Activated CD8-positive, alpha-beta memory T cell treated with anti-CD3 and anti-CD28 coated beads for 4 hours (primary cell): ENCODE data around the gene DNAAF1.
A peak's percentile ranks its signal among the peaks of the same experiment; 100 is the strongest.

ENCODE experiments used
- DNase-seq, 2 donors: peaks; one replicate each; pipeline ENCODE4 v3.0.0-alpha.2; 2020; ENCODE audit warnings: low read depth in 2 of 2

Gene DNAAF1

GRCh38 chr16:84161037-84161436 is 15.9 kb downstream of the DNAAF1 start:
- DNase-seq, result no peak

- DNase-seq, result no peak
Measured at GRCh38 chr16:84161801-84162200, 16.7 kb downstream of the DNAAF1 start.

DNA sequence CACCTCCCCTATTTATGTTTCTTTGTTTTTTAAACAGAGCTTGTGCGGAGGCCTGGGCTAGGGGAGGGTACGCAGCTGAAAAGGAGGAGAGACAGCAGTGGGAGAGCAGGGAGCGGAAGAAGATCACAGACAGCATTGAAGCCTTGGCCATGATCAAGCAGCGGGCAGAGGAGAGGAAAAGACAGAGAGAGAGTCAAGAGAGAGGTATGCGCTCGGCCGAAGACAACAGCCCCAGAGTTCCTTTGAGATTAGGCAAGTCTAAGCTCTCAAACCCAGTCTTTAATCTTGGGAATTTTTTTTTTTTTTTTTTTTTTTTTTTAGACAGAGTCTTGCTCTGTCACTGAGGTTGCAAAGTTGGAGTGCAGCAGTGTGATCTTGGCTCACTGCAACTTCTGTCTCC is 20.6 kb downstream of the DNAAF1 start:
- DNase-seq, result no peak

GRCh38 chr16:84166796-84167695 is 21.9 kb downstream of the DNAAF1 start:
- no peak for DNase-seq

DNA sequence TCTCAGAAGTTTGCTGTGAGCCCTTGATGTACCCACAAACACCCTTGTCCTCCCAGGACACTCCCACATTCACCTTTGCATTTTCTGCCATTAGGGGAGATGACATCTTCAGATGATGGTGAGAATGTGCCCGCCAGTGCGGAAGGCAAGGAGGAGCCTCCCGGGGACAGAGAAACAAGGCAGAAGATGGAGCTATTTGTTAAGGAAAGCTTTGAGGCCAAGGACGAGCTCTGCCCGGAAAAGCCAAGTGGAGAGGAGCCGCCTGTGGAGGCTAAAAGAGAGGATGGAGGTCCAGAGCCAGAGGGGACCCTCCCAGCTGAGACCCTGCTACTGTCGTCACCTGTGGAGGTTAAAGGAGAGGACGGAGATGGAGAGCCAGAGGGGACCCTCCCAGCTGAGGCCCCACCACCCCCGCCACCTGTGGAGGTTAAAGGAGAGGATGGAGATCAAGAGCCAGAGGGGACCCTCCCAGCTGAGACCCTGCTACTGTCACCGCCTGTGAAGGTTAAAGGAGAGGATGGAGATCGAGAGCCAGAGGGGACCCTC is 24.7 kb downstream of the DNAAF1 start:
- no peak for DNase-seq

- no peak for DNase-seq
Measured at GRCh38 chr16:84174396-84174795, 29.3 kb downstream of the DNAAF1 start.

DNA sequence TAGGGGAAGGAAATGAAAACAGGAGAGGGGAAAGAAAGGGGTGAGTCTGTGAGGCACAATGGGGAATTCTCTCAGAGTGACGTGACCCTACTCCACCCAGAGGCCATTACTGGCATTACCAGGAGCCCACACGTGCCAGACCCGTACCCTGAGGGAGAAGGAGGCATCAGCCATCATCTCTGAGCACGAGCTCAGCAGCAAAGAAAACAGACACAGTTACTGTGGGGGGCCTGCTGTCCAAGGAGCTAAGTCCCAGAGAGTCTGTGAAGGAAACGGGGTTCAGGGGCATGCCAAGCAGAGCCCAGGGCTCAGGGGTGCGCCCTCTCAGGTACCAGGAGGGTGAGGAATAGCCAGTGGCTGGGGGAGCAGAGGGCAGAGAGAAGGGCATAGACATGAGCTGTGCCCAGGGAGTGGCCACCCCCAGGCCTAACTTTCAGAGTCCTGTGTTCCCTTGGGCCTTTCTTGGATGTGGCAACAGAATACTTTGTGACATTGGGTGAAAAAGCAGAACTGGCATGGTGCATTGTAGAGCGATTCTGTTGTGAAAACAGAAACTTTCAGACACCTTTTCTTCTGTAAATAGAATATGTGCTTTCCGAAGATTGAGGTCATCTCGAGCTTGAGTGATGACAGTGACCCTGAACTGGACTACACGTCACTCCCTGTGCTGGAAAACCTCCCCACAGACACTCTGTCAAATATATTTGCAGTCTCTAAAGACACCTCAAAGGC is 30.4 kb downstream of the DNAAF1 start:
- peak in 1 of 2 donors; percentile 28 for DNase-seq

DNA sequence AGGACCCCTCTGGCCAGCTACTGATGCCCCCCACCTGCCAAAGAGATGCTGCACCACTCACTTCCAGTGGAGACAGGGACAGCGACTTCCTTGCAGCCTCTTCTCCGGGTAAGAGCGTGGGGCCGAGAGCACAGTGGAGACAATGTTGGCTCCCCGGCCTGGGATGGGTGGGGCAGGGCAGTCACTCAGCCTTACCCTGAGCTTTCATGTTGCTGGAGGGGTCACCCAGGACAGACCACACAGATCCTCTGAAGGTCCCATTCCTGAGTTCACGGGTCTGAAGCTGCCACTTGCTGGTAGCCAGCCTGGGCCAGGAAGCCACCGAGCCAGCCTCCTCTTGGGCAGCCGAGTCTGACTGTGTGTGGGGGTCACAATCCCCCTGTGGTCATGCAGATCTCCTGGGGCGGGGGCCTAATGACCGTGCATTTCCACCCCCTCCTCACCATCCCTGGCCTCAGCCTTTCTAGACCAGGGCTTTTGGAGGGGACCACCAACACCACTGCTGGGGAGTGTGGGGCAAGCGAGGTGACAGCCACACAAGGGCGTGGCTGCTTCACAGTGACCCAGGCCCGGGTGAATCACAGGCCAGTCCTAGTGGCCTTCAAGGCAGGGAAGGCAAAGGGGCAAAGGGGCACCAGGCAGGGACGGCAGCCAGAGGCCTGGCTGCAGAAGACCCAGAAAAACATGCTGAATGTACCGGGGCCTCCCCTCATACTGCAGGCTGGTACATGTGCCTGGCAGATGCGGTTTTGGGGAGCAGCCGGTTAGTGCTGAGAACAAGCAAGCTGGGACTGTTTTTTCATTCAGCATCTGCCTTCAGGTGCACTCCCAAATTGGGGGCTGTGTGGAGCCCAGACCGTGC is 31.3 kb downstream of the DNAAF1 start:
- DNase-seq, result no peak

GRCh38 chr16:84177741-84178073 is 32.6 kb downstream of the DNAAF1 start:
- no peak for DNase-seq

GRCh38 chr16:84178146-84178765 is 33.1 kb downstream of the DNAAF1 start:
- no peak for DNase-seq

- no peak for DNase-seq
Measured at GRCh38 chr16:84178892-84179611, 33.9 kb downstream of the DNAAF1 start.

GRCh38 chr16:84179612-84180320 is 34.7 kb downstream of the DNAAF1 start:
- no peak for DNase-seq

DNA sequence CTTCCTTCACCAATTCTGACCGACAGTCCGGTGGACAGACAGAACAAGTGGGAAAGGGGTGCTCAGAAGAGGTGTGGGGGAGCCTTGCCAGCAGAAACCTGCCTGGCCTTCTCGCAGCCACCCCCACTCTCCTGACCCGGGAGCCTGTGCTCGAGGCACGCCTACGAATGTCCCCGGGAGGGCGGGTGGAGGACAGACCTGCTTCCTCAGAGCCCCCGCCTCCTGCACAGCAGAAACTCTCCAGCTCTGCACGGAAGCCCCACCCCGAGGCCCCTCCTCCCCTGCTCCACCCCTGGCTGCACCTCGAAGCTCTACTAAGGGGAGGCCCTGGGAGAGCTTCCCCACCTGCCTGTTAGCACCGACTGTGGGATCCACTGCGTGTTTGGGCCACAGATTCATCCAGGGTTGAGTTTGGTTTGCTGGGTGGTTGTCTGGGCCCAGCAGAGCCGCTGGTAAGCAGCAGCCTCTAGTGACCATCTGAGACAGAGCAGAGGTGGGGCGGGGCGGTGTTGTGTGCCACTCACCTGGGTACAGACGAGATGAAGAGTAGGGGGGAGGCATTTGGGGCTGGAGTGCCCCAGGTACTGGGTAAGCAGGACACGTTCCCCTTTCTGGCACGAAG is 35.5 kb downstream of the DNAAF1 start:
- no peak for DNase-seq

DNA sequence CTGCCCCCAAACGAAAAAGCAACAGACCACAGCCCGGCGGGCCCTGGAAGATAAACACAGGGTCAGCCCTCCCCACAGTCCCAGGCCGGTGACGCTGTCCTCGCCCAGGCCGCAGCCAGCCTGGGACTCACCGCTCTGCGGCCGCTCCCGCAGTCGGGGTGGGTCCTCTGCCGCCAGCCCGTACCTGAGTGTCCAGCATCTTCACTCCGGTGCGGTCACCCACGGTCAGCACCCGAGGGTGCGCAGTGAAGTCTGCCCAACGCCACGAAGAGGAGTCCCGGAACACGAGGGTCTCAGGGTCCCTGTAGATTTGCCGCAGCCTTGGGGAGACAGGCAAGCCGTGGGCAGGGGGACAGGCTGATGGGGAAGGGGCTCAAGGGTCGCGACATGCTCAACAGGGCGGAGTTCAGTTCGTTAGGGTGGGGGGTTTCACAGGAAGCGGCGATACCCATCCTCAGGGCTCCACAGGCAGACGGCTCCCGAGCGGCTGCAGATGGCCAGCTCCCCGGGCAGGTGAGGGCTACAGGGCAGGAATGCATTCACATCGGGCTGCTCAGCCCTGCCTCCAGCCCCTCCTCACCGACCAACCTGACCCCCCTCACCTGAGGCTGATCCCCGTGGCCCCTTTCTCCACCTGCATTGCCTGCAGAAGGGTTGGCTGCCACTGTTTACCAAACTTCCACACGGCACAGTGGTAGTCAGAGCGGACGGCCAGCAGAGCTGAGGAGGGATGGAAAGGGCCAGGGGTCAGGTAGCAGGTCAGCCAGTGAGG is 36.2 kb downstream of the DNAAF1 start:
- no peak for DNase-seq

GRCh38 chr16:84182104-84182503 is 37.0 kb downstream of the DNAAF1 start:
- DNase-seq, result no peak

DNA sequence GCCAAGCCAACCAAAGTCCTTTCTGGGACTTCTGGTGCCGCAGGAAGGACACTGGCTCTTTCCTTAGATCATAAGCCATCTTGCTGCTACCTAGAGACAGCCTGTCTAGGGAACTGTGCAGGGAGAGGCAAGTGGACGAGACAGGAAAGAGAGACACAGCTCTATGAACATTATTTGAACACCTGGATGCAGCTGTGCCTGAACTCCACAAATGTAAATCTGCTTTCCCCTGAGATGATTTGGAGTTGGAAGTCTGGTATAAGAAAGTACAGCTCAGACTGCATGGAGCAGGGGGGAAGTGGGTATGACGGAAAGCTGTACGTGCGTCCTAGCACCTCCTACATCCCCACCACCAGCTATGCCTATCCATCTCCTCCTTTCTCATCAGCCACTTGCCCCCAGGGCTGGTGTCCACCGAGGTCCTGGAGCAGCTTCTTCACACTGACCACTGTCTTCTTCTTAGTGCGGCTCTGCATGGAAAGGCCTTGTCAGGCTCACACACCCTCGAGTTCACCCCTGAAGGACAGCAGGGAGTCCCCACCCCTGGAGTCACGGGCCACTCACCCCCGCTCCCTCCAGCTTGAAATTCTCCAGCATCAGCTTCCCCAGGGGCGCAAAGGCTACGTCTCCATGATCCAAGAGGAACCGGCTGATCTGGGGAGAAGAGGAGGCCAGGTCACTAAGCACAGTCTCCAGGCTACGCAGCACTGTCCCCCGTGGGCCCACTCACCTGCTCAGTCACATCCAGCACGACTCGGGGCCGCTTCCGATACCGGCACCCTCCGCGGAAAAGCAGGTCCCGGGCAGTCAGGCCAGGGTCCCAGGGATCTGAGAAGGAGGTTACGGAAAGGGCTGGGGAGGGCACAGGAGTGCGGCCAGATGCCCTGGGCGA is 37.8 kb downstream of the DNAAF1 start:
- DNase-seq, result no peak

DNA sequence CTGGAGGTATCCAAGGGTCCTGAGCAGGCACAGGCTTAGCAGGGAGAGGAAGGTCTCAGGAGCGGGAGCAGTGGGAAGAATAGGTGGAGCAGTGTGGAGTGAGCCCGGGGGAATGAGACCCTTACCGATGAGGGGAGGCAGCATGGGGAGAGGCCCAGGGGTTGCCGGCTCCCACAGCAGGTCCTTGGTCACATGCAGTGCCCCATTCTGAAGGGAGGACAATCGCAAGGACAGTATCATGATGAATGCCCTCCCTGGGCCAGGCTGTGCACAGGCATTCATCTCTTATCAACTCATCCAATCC is 38.4 kb downstream of the DNAAF1 start:
- DNase-seq, result no peak
